Liver (tissue), 9 donors: Measurements from ENCODE around the gene PLAC8. TPM values are rescaled to one million over a fixed set of nuclear protein-coding genes. Genes with fewer than 3 reads are reported as not detected.

Experiments used
- DNase-seq: peaks from one replicate; pipeline ENCODE4 v3.0.0-alpha.2; 2017; ENCODE audit warnings: low spot score
- H3K27ac ChIP-seq, 2 donors: one replicate each; pipeline ENCODE4 v1.7.0; 2013; ENCODE audit warnings: inconsistent platforms in 2 of 2, low read length in 2 of 2, control low read depth in 1 of 2, low read depth in 1 of 2, mild to moderate bottlenecking in 1 of 2
- H3K27me3 ChIP-seq, 4 donors: one replicate each; pipeline versions ENCODE4 v1.6.1 to v1.7.0; 2013; ENCODE audit warnings: low read length in 3 of 4, inconsistent platforms in 1 of 4, mild to moderate bottlenecking in 1 of 4, moderate library complexity in 1 of 4; ENCODE audit not compliant: control insufficient read depth in 4 of 4, insufficient read depth in 4 of 4
- H3K36me3 ChIP-seq, 4 donors: one replicate each; pipeline versions ENCODE4 v1.6.1 to v1.7.0; 2013; ENCODE audit warnings: low read length in 3 of 4, mild to moderate bottlenecking in 3 of 4, low read depth in 1 of 4, moderate library complexity in 1 of 4; ENCODE audit not compliant: control insufficient read depth in 4 of 4, insufficient read depth in 3 of 4
- H3K4me1 ChIP-seq, 4 donors: one replicate each; pipeline versions ENCODE4 v1.6.1 to v1.7.0; 2013; ENCODE audit warnings: low read length in 3 of 4, mild to moderate bottlenecking in 3 of 4, moderate library complexity in 1 of 4; ENCODE audit not compliant: control insufficient read depth in 4 of 4, insufficient read depth in 4 of 4
- H3K4me3 ChIP-seq, 3 donors: one replicate each; pipeline versions ENCODE4 v1.6.1 to v1.7.0; 2013; ENCODE audit warnings: low read length in 3 of 3, control low read depth in 1 of 3, low read depth in 1 of 3, mild to moderate bottlenecking in 1 of 3
- H3K9ac ChIP-seq, 2 donors: one replicate each; pipeline ENCODE4 v1.7.0; 2013; ENCODE audit warnings: low read length in 2 of 2, mild to moderate bottlenecking in 2 of 2, moderate library complexity in 2 of 2, control low read depth in 1 of 2, low read depth in 1 of 2
- H3K9me3 ChIP-seq, 4 donors: one replicate each; pipeline versions ENCODE4 v1.6.1 to v1.7.0; 2013; ENCODE audit warnings: low read length in 3 of 4; ENCODE audit not compliant: control insufficient read depth in 4 of 4
- FOXA1 ChIP-seq: IDR thresholded peaks from 2 replicates; pipeline ENCODE4 v1.6.1; 2016; ENCODE audit warnings: antibody characterized with exemption
- GABPA ChIP-seq, 2 donors: IDR thresholded peaks in 1 of 2; conservative IDR thresholded peaks in 1 of 2; 2 replicates each; pipeline ENCODE4 v1.6.1; 2016; ENCODE audit warnings: antibody characterized with exemption in 2 of 2, mild to moderate bottlenecking in 1 of 2, moderate library complexity in 1 of 2
- HNF4A ChIP-seq, 2 donors: conservative IDR thresholded peaks; 2 replicates each; pipeline ENCODE4 v1.6.1; 2016; ENCODE audit warnings: antibody characterized with exemption in 2 of 2, mild to moderate bottlenecking in 2 of 2
- RAD21 ChIP-seq, 2 donors: IDR thresholded peaks; 2 replicates each; pipeline ENCODE4 v1.6.1; 2016; ENCODE audit warnings: antibody characterized with exemption in 2 of 2, mild to moderate bottlenecking in 2 of 2
- RXRA ChIP-seq, 2 donors: IDR thresholded peaks; 2 replicates each; pipeline ENCODE4 v1.6.1; 2017 to 2018; ENCODE audit warnings: antibody characterized with exemption in 2 of 2, mild to moderate bottlenecking in 1 of 2
- SP1 ChIP-seq: IDR thresholded peaks from 2 replicates; pipeline ENCODE4 v1.6.1; 2018; ENCODE audit warnings: antibody characterized with exemption, mild to moderate bottlenecking
- YY1 ChIP-seq: IDR thresholded peaks from 2 replicates; pipeline ENCODE4 v1.6.1; 2016; ENCODE audit warnings: antibody characterized with exemption, mild to moderate bottlenecking
- WGBS: extraction: QIAGEN DNeasy Blood & Tissue Kit; methylation state at CpG from one replicate; pipeline ENCODE4 v1.1.7; 2013; 5-methylcytosine and 5-hydroxymethylcytosine counted together
- polyA plus RNA-seq, 2 donors: library from polyadenylated mRNA; stranded (reverse) in 1 of 2; unstranded in 1 of 2; fragments of 200-250 nt in 1 of 2; fragments of >200 nt in 1 of 2; fragmentation: Nextera tagmentation in 1 of 2; extraction: Ambion mirVana in 1 of 2; gene quantifications; one replicate each; pipeline versions ENCODE4 v1.2.1 to v1.2.3, GENCODE V29; 2013 to 2015
- total RNA-seq, 2 donors: library from RNA; depleted of rRNA; stranded (reverse); fragments of >200 nt; gene quantifications; one replicate each; pipeline ENCODE4 v1.2.3, GENCODE V29; 2014
- TF ChIP-seq, protein P1 (sequence below): IDR thresholded peaks from 2 replicates; pipeline ENCODE4 v1.6.1; 2016; ENCODE audit warnings: antibody characterized with exemption
- TF ChIP-seq, protein P2 (sequence below): fragments of 150-350 bp; IDR thresholded peaks from 2 replicates; pipeline ENCODE4 v1.5.1; 2017; ENCODE audit warnings: improper control_type of control experiment, low read depth, low read length; ENCODE audit not compliant: missing input control
- TF ChIP-seq, protein P3 (sequence below): IDR thresholded peaks from 2 replicates; pipeline ENCODE4 v1.6.1; 2016; ENCODE audit warnings: antibody characterized with exemption
- TF ChIP-seq, protein P4 (sequence below): IDR thresholded peaks from 2 replicates; pipeline ENCODE4 v1.6.1; 2016; ENCODE audit warnings: antibody characterized with exemption, mild to moderate bottlenecking
- donor health status: healthy.
- donor health status: healthy.
- donor health status: healthy.
- donor health status: healthy.
- donor health status: healthy.

Gene PLAC8
- total and polyA plus RNA-seq, 4 donors: 8.1 to 63.2 (median 14.2) TPM

DNA sequence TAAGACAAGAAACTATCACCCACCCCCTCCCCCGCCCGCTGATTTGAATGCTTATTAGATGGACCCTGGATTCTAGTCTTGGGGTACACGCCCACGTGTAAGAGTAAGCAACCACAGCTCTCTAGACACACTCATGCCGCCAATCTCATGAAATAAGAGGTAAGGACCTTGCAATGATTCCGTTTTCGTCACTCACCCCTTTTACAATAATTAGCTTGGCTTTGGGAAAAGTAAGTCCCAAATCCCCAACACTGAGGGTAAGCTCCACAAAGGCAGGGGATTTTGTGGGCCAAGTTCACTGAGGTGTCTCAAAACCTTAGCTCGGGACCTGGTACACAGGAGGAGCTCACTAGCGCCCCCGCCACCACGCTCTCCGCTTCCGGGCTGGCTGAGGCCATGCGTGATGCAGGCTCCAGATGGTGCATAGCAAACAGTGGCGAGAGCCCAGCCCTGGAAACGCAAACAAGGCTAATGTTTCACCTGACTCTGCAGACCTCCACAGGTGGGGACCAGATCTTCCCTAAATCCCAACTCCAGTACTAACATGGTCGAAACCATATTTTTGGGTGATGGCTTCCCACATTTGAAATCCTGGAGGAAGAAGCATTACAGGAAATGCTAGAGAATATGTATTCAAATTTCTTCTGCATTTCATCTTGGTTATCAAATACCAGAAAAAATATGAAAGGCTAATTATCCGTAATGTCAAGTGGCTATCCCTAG is 4.1 kb downstream of the PLAC8 start:
- peak overlapping the region; percentile 45 to 74 for H3K27ac ChIP-seq
- 4% methylated on average over 18 of the region's 18 CpGs for WGBS
- H3K9ac ChIP-seq: peak overlapping the region; percentile 53 to 82
- H3K27me3 ChIP-seq: no peaks in the 10 kb centered on the region
- peaks cover 0 to 9% (median 5%) of the 10 kb centered on the region in 4 donors for H3K4me1 ChIP-seq
- TF ChIP-seq YY1 (peak; percentile 52), RXRA (IDR thresholded peaks at IDR 0.05) (peak; percentile 20 to 35), SP1 (no peak), GABPA (IDR thresholded peaks at IDR 0.05 in 1 of 2, conservative IDR thresholded peaks at IDR 0.05 in 1 of 2) (peak in 1 of 2 donors; percentile 27), RAD21 (IDR thresholded peaks at IDR 0.05) (peak; percentile 42 to 63)
- TF ChIP-seq, protein P1, sequence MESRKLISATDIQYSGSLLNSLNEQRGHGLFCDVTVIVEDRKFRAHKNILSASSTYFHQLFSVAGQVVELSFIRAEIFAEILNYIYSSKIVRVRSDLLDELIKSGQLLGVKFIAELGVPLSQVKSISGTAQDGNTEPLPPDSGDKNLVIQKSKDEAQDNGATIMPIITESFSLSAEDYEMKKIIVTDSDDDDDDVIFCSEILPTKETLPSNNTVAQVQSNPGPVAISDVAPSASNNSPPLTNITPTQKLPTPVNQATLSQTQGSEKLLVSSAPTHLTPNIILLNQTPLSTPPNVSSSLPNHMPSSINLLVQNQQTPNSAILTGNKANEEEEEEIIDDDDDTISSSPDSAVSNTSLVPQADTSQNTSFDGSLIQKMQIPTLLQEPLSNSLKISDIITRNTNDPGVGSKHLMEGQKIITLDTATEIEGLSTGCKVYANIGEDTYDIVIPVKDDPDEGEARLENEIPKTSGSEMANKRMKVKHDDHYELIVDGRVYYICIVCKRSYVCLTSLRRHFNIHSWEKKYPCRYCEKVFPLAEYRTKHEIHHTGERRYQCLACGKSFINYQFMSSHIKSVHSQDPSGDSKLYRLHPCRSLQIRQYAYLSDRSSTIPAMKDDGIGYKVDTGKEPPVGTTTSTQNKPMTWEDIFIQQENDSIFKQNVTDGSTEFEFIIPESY: no peak
- TF ChIP-seq, protein P2, sequence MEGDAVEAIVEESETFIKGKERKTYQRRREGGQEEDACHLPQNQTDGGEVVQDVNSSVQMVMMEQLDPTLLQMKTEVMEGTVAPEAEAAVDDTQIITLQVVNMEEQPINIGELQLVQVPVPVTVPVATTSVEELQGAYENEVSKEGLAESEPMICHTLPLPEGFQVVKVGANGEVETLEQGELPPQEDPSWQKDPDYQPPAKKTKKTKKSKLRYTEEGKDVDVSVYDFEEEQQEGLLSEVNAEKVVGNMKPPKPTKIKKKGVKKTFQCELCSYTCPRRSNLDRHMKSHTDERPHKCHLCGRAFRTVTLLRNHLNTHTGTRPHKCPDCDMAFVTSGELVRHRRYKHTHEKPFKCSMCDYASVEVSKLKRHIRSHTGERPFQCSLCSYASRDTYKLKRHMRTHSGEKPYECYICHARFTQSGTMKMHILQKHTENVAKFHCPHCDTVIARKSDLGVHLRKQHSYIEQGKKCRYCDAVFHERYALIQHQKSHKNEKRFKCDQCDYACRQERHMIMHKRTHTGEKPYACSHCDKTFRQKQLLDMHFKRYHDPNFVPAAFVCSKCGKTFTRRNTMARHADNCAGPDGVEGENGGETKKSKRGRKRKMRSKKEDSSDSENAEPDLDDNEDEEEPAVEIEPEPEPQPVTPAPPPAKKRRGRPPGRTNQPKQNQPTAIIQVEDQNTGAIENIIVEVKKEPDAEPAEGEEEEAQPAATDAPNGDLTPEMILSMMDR: peak; percentile 35
- TF ChIP-seq, protein P3, sequence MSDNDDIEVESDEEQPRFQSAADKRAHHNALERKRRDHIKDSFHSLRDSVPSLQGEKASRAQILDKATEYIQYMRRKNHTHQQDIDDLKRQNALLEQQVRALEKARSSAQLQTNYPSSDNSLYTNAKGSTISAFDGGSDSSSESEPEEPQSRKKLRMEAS: peak; percentile 47
- TF ChIP-seq, protein P4, sequence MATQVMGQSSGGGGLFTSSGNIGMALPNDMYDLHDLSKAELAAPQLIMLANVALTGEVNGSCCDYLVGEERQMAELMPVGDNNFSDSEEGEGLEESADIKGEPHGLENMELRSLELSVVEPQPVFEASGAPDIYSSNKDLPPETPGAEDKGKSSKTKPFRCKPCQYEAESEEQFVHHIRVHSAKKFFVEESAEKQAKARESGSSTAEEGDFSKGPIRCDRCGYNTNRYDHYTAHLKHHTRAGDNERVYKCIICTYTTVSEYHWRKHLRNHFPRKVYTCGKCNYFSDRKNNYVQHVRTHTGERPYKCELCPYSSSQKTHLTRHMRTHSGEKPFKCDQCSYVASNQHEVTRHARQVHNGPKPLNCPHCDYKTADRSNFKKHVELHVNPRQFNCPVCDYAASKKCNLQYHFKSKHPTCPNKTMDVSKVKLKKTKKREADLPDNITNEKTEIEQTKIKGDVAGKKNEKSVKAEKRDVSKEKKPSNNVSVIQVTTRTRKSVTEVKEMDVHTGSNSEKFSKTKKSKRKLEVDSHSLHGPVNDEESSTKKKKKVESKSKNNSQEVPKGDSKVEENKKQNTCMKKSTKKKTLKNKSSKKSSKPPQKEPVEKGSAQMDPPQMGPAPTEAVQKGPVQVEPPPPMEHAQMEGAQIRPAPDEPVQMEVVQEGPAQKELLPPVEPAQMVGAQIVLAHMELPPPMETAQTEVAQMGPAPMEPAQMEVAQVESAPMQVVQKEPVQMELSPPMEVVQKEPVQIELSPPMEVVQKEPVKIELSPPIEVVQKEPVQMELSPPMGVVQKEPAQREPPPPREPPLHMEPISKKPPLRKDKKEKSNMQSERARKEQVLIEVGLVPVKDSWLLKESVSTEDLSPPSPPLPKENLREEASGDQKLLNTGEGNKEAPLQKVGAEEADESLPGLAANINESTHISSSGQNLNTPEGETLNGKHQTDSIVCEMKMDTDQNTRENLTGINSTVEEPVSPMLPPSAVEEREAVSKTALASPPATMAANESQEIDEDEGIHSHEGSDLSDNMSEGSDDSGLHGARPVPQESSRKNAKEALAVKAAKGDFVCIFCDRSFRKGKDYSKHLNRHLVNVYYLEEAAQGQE: no peak
- peak overlapping the region; percentile 58 to 59 (median 59) for H3K4me3 ChIP-seq
- H3K9me3 ChIP-seq: no peaks in the 10 kb centered on the region
- peak; percentile 80 for DNase-seq
- H3K36me3 ChIP-seq: peaks cover 0 to 1% (median 0%) of the 10 kb centered on the region in 4 donors

DNA sequence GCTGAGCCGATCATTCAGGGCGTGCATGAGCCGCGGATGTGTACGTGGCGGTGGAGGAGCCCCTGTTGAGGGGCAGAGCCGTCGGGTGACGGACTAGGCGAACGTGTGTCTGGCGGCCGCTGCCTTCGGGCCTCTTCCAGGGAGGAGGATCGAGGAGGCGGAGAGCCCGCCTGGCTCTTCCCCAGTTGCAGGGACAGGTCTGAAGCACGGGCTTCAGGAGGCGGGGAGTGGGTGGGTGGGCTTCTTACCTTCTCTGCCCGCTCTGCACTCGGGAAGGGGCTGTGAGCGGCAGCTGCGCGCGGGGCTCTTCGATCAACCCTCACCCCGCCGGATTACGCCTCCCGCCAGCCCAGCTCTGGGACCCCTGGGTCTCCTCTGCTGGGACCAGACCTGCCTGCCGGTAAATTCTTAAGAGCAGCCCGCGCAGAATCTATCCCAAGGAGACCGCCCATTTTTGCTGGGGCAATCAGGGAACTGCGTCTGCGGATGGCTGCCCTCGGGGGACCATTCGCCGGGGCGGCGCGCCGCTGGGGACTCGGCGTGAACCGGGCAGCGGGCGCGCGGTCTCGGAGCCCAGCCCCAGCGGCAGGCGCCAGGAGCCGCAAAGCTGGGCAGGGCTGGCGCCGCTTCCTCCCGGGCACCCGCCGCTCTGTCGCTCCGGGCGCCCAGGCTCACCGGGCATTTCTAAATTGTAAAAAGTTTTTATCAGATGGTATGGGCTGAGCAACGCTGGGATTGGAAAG is 4.9 kb downstream of the PLAC8 start:
- Histone ChIP-seq H3K4me1 (peaks cover 0 to 9% (median 5%) of the 10 kb centered on the region in 4 donors), H3K27ac (peak overlapping the region; percentile 45 to 74), H3K36me3 (peaks cover 0 to 1% (median 0%) of the 10 kb centered on the region in 4 donors), H3K9ac (peak overlapping the region; percentile 53 to 82), H3K4me3 (peak overlapping the region; percentile 11 to 59 (median 58)), H3K9me3 (no peaks in the 10 kb centered on the region), H3K27me3 (no peaks in the 10 kb centered on the region)
- no peak for DNase-seq
- TF ChIP-seq HNF4A (conservative IDR thresholded peaks at IDR 0.05) (no peak), FOXA1 (no peak)
- TF ChIP-seq, protein P1: no peak
- TF ChIP-seq, protein P3: no peak
- 3% methylated on average over 64 of the region's 64 CpGs for WGBS
